Measurements from ENCODE around the gene TIGAR. TPM values are rescaled to one million over a fixed set of nuclear protein-coding genes. Genes with fewer than 3 reads are reported as not detected.
A peak's percentile ranks its signal among the peaks of the same experiment; 100 is the strongest.

Gene TIGAR
- total RNA-seq, 1 donor from 2014 or later = 20.7 TPM

DNA sequence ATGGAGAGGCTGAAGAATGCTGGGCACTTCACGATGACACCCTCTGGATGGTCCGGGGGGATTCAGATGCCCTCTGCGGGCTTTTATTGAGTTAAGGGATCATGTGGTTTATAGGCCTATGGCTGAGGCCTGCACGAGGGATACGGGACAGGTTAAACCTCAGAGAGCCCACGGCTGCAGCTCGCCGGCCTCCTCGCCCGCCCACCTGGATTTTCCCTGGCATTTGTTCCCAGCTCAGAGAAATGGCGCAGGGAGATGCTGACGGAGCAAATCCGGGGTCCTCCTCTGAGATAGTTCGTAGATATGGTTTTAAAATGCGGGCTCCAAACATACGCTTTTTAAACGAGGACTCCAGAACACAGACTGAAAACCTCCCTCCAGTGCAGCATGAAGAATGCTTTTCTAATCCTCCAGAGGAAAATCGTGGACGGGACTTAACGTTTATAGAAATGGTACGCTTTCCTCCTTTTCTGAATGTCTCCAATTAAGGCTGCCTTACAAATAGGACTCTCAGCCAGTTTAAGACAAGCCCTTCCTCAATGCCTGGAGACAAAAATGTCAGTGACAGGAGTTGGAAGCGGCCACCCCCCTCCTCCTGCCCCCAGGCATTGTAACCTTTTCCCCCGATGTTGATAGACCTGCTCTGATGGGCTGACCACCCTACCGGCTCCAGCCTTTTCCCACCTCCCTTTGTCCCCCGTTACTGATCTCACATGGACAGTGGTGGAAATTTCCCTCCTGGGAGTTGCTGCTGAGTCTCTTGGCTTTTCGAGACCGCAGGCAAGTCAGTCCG is 30.8 kb upstream of the TIGAR start:
- H3K27me3 Mint-ChIP-seq (ENCODE audit: unreplicated experiment) = peaks cover 3% of the 10 kb centered on the region
- DNase-seq = no peak
- peaks cover 16% of the 10 kb centered on the region for H3K4me1 Mint-ChIP-seq (ENCODE audit: low read depth, unreplicated experiment)
- peaks cover 15% of the 10 kb centered on the region for H3K36me3 Mint-ChIP-seq (ENCODE audit: unreplicated experiment)
- TF ChIP-seq, protein P1, sequence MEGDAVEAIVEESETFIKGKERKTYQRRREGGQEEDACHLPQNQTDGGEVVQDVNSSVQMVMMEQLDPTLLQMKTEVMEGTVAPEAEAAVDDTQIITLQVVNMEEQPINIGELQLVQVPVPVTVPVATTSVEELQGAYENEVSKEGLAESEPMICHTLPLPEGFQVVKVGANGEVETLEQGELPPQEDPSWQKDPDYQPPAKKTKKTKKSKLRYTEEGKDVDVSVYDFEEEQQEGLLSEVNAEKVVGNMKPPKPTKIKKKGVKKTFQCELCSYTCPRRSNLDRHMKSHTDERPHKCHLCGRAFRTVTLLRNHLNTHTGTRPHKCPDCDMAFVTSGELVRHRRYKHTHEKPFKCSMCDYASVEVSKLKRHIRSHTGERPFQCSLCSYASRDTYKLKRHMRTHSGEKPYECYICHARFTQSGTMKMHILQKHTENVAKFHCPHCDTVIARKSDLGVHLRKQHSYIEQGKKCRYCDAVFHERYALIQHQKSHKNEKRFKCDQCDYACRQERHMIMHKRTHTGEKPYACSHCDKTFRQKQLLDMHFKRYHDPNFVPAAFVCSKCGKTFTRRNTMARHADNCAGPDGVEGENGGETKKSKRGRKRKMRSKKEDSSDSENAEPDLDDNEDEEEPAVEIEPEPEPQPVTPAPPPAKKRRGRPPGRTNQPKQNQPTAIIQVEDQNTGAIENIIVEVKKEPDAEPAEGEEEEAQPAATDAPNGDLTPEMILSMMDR (IDR thresholded peaks at IDR 0.05; ENCODE audit: partially characterized antibody, unreplicated experiment) = no peak
- H3K4me3 Mint-ChIP-seq (ENCODE audit: unreplicated experiment) = peak overlapping the region; percentile 46
- no peak overlapping the region for H3K27ac Mint-ChIP-seq (ENCODE audit: unreplicated experiment)
- H3K9me3 Mint-ChIP-seq (ENCODE audit: unreplicated experiment) = peaks cover 7% of the 10 kb centered on the region

DNA sequence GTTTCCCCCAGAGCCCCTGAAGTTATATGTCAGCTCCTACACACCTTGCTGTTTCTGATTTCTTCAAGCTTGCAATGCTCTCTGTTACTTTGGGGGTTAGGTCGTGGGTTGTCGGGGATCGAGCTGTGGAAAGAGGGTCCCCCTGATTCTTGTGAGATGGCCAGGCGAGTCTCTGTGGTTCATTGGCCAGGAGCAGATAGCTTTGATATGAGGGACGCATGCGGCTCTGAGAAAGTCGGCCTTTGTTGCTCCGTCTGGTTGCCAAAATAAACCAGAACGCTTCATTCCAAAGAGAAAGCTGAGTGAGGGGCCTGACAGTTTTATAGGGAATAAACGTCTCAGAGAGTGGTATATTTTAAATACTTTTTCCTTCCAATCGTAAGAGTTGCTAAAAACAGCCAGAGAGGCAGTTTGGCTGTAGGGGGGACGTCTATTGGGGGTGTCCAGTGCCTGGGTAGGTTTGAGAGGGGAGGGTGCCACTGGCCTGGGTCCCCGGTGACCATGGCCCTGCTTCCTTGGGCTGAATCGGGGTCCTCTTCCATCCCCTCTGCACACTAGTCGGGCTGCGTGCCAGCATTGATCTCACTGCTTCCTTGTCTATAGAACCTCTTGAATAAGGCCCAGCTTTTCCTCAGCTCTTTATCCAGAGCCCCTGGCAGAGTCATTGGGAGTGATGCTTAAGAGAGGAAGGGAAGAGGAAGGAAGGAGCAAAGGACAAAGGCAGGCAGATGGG is 28.5 kb upstream of the TIGAR start:
- TF ChIP-seq, protein P1 (IDR thresholded peaks at IDR 0.05; ENCODE audit: partially characterized antibody, unreplicated experiment) = no peak
- H3K9me3 Mint-ChIP-seq (ENCODE audit: unreplicated experiment) = peaks cover 3% of the 10 kb centered on the region
- no peak overlapping the region for H3K4me3 Mint-ChIP-seq (ENCODE audit: unreplicated experiment)
- H3K36me3 Mint-ChIP-seq (ENCODE audit: unreplicated experiment) = peaks cover 15% of the 10 kb centered on the region
- H3K27me3 Mint-ChIP-seq (ENCODE audit: unreplicated experiment) = peaks cover 3% of the 10 kb centered on the region
- DNase-seq = no peak
- peaks cover 2% of the 10 kb centered on the region for H3K4me1 Mint-ChIP-seq (ENCODE audit: low read depth, unreplicated experiment)
- H3K27ac Mint-ChIP-seq (ENCODE audit: unreplicated experiment) = no peak overlapping the region

DNA sequence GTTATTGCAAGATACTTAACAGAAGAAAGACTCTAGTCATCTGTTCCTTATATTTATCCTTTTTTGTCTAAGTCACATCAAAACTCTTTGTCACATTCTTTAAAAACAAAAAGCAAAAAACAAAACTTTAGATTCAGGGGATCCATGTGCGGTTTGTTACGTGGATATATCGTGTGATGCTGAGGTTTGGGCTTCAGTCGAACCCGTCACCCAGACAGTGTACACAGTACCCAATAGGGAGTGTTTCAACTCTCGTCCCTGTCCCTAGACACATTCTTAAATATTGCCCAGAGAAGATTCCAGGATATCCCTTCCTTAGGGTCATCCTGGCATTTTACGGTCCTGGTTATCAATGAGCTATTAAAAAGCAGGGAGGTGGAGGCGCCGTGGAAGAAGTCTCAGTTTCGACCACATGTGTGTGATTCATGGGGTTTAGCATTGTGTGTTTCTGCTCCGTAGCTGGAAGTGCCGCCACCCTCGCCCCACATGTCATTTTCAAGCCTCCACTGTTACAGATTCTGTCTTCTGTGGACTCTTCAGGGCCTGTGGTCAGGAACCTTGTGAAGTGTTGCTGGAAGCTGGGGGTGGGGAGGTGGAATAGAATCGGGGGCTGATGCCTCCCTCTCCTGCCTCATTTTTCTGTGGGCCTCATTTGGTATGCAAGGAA is 27.6 kb upstream of the TIGAR start:
- Mint-ChIP-seq H3K36me3 (ENCODE audit: unreplicated experiment) (peaks cover 15% of the 10 kb centered on the region), H3K27me3 (ENCODE audit: unreplicated experiment) (peaks cover 3% of the 10 kb centered on the region), H3K4me1 (ENCODE audit: low read depth, unreplicated experiment) (peaks cover 2% of the 10 kb centered on the region), H3K27ac (ENCODE audit: unreplicated experiment) (no peak overlapping the region), H3K4me3 (ENCODE audit: unreplicated experiment) (no peak overlapping the region), H3K9me3 (ENCODE audit: unreplicated experiment) (peaks cover 4% of the 10 kb centered on the region)
- TF ChIP-seq, protein P1 (IDR thresholded peaks at IDR 0.05; ENCODE audit: partially characterized antibody, unreplicated experiment) = no peak
- DNase-seq = no peak

DNA sequence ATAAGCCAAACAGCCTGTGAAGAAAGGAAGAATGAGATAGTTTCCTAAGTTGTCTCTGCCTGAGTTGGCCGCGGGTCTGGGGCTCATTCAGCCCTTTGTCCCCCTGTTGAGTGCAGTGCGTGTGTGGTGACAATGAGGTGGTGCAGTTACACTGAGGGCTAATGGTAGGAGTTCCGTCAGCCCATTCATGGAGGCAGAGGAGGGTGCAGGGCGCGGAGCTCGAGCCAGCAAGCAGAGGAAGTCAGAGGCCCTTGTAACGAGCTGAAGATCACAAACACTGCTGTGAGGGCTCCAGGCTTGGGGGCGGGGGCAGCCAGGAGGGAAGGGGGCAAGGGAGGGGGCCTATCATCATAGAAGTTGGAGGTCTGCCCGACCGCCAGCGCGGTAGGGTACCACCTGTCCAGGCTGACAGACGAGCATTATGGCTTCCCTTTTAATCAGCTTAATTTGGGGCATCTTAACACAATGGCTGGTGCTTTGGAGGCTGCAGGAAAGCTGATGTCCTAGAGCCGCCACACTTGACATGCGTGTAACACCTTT is 27.0 kb upstream of the TIGAR start:
- TF ChIP-seq, protein P1 (IDR thresholded peaks at IDR 0.05; ENCODE audit: partially characterized antibody, unreplicated experiment) = no peak
- H3K36me3 Mint-ChIP-seq (ENCODE audit: unreplicated experiment) = peaks cover 15% of the 10 kb centered on the region
- no peak overlapping the region for H3K4me3 Mint-ChIP-seq (ENCODE audit: unreplicated experiment)
- H3K27ac Mint-ChIP-seq (ENCODE audit: unreplicated experiment) = no peak overlapping the region
- peaks cover 2% of the 10 kb centered on the region for H3K4me1 Mint-ChIP-seq (ENCODE audit: low read depth, unreplicated experiment)
- peaks cover 4% of the 10 kb centered on the region for H3K9me3 Mint-ChIP-seq (ENCODE audit: unreplicated experiment)
- no peak for DNase-seq
- H3K27me3 Mint-ChIP-seq (ENCODE audit: unreplicated experiment) = peaks cover 3% of the 10 kb centered on the region
